GM12801 (cell line): Measurements from ENCODE around the gene GSPT1.

Experiments
- CTCF ChIP-seq: IDR thresholded peaks from one replicate; pipeline ENCODE4 v1.5.1; 2011; ENCODE audit warnings: control low read depth; ENCODE audit not compliant: insufficient read length; ENCODE audit errors: extremely low read depth

Gene GSPT1

GRCh38 chr16:11843206-11843605, 72.5 kb downstream of the GSPT1 start:
- TF ChIP-seq CTCF, result no peak

- TF ChIP-seq CTCF, result no peak
Observed at GRCh38 chr16:11841026-11841425, 74.7 kb downstream of the GSPT1 start.

- TF ChIP-seq CTCF, result no peak
Observed at GRCh38 chr16:11836650-11837244, 79.0 kb downstream of the GSPT1 start.

- no peak for TF ChIP-seq CTCF
Observed at GRCh38 chr16:11835891-11836649, 79.7 kb downstream of the GSPT1 start.

- no peak for TF ChIP-seq CTCF
Observed at GRCh38 chr16:11835309-11835708, 80.4 kb downstream of the GSPT1 start.

GRCh38 chr16:11833951-11834695, 81.6 kb downstream of the GSPT1 start:
- TF ChIP-seq CTCF, result no peak

- no peak for TF ChIP-seq CTCF
Observed at GRCh38 chr16:11828696-11829095, 87.1 kb downstream of the GSPT1 start.
